NCI-H2107 treated with DMSO at 0.1 percent for 48 hours (cell line): Measurements from ENCODE around the gene DHRS12.

Experiments
- DNase-seq: peaks from one replicate; lab custom pipeline; 2025; ENCODE audit not compliant: unreplicated experiment; lab: John Stamatoyannopoulos, UW

The DHRS12 gene

GRCh38 chr13:51730927-51731326, 73.0 kb downstream of the DHRS12 start:
- DNase-seq = no peak

GRCh38 chr13:51729866-51730553, 74.0 kb downstream of the DHRS12 start:
- DNase-seq = no peak

- no peak for DNase-seq
These were observed 75.0 kb downstream of the DHRS12 start for GRCh38 chr13:51728972-51729371.

- no peak for DNase-seq
These were observed 75.7 kb downstream of the DHRS12 start for GRCh38 chr13:51728275-51728673.

- DNase-seq = no peak
These were observed 76.2 kb downstream of the DHRS12 start for GRCh38 chr13:51727634-51728274.

- DNase-seq = no peak
These were observed 77.3 kb downstream of the DHRS12 start for GRCh38 chr13:51726446-51727193.

- DNase-seq = no peak
These were observed 79.2 kb downstream of the DHRS12 start for GRCh38 chr13:51724721-51725120.

GRCh38 chr13:51723529-51723928, 80.4 kb downstream of the DHRS12 start:
- no peak for DNase-seq

- no peak for DNase-seq
These were observed 82.5 kb downstream of the DHRS12 start for GRCh38 chr13:51721496-51721895.

GRCh38 chr13:51719394-51719793, 84.6 kb downstream of the DHRS12 start:
- no peak for DNase-seq
